HEK293 (cell line): ENCODE results near the gene KEAP1.

Source experiments
- CTCF ChIP-seq: fragments of 450-650 bp; formaldehyde crosslinking; IDR thresholded peaks from 2 replicates; pipeline ENCODE4 v1.5.1; 2016; ENCODE audit warnings: missing biosample characterization, missing genetic modification characterization
- HOXA7 ChIP-seq: sonication (generic); formaldehyde crosslinking; IDR thresholded peaks from 2 replicates; pipeline ENCODE4 v1.8.1; 2022; ENCODE audit warnings: missing genetic modification reagents, borderline replicate concordance
- KLF1 ChIP-seq: fragments of 450-650 bp; formaldehyde crosslinking; IDR thresholded peaks from 2 replicates; pipeline ENCODE4 v1.5.1; 2016; ENCODE audit warnings: missing biosample characterization, missing genetic modification characterization
- KLF9 ChIP-seq: fragments of 450-650 bp; formaldehyde crosslinking; IDR thresholded peaks from 2 replicates; pipeline ENCODE4 v1.5.1; 2016; ENCODE audit warnings: missing biosample characterization, missing genetic modification characterization, low read depth
- MEIS1 ChIP-seq: sonication (generic); formaldehyde crosslinking; IDR thresholded peaks from 2 replicates; pipeline ENCODE4 v1.8.1; 2022; ENCODE audit warnings: missing genetic modification reagents, mild to moderate bottlenecking, borderline replicate concordance
- YY2 ChIP-seq: fragments of 450-650 bp; formaldehyde crosslinking; IDR thresholded peaks from 2 replicates; pipeline ENCODE4 v1.5.1; 2016; ENCODE audit warnings: missing biosample characterization, missing genetic modification characterization
- ZBTB1 ChIP-seq: fragments of 450-650 bp; formaldehyde crosslinking; IDR thresholded peaks from 2 replicates; pipeline ENCODE4 v1.5.1; 2016; ENCODE audit warnings: missing biosample characterization, missing genetic modification characterization
- ZBTB11 ChIP-seq: fragments of 450-650 bp; formaldehyde crosslinking; conservative IDR thresholded peaks from 2 replicates; pipeline ENCODE4 v1.5.1; 2016; ENCODE audit warnings: low read depth, missing biosample characterization, missing genetic modification characterization
- ZBTB48 ChIP-seq: fragments of 450-650 bp; formaldehyde crosslinking; IDR thresholded peaks from 2 replicates; pipeline ENCODE4 v1.5.1; 2016; ENCODE audit warnings: missing biosample characterization, missing genetic modification characterization
- ZBTB7A ChIP-seq: fragments of 450-650 bp; formaldehyde crosslinking; IDR thresholded peaks from 2 replicates; pipeline ENCODE4 v1.5.1; 2016; ENCODE audit warnings: low read depth, missing biosample characterization, missing genetic modification characterization
- ZEB2 ChIP-seq: fragments of 450-650 bp; formaldehyde crosslinking; IDR thresholded peaks from 2 replicates; pipeline ENCODE4 v1.5.1; 2016; ENCODE audit warnings: missing biosample characterization, missing genetic modification characterization
- ZFP41 ChIP-seq: fragments of 450-650 bp; formaldehyde crosslinking; IDR thresholded peaks from 2 replicates; pipeline ENCODE4 v1.5.1; 2016; ENCODE audit warnings: missing biosample characterization, missing genetic modification characterization, borderline replicate concordance
- ZNF146 ChIP-seq: fragments of 450-650 bp; formaldehyde crosslinking; IDR thresholded peaks from 2 replicates; pipeline ENCODE4 v1.5.1; 2016; ENCODE audit warnings: missing biosample characterization, missing genetic modification characterization
- ZNF19 ChIP-seq: fragments of 450-650 bp; formaldehyde crosslinking; IDR thresholded peaks from 2 replicates; pipeline ENCODE4; 2016; ENCODE audit warnings: missing biosample characterization, missing genetic modification characterization, low read depth
- ZNF202 ChIP-seq: fragments of 450-650 bp; formaldehyde crosslinking; IDR thresholded peaks from 2 replicates; pipeline ENCODE4 v1.5.1; 2016; ENCODE audit warnings: missing biosample characterization, missing genetic modification characterization, borderline replicate concordance
- ZNF214 ChIP-seq: fragments of 450-650 bp; formaldehyde crosslinking; IDR thresholded peaks from 2 replicates; pipeline ENCODE4 v1.5.1; 2017; ENCODE audit warnings: missing biosample characterization, mild to moderate bottlenecking, missing genetic modification characterization, borderline replicate concordance
- ZNF223 ChIP-seq: fragments of 450-650 bp; formaldehyde crosslinking; IDR thresholded peaks from 2 replicates; pipeline ENCODE4 v1.5.1; 2016; ENCODE audit warnings: missing biosample characterization, missing genetic modification characterization
- ZNF239 ChIP-seq: fragments of 450-650 bp; formaldehyde crosslinking; IDR thresholded peaks from 2 replicates; pipeline ENCODE4 v1.5.1; 2016; ENCODE audit warnings: missing biosample characterization, missing genetic modification characterization
- ZNF391 ChIP-seq: fragments of 450-650 bp; formaldehyde crosslinking; IDR thresholded peaks from 2 replicates; pipeline ENCODE4 v1.5.1; 2016; ENCODE audit warnings: low read depth, missing biosample characterization, missing genetic modification characterization, borderline replicate concordance
- ZNF433 ChIP-seq: fragments of 450-650 bp; formaldehyde crosslinking; IDR thresholded peaks from 2 replicates; pipeline ENCODE4 v1.5.1; 2016; ENCODE audit warnings: missing biosample characterization, missing genetic modification characterization, low read depth
- ZNF449 ChIP-seq: fragments of 450-650 bp; formaldehyde crosslinking; IDR thresholded peaks from 2 replicates; pipeline ENCODE4 v1.5.1; 2017; ENCODE audit warnings: missing biosample characterization, mild to moderate bottlenecking, missing genetic modification characterization, moderate library complexity
- ZNF473 ChIP-seq: fragments of 450-650 bp; formaldehyde crosslinking; IDR thresholded peaks from 2 replicates; pipeline ENCODE4 v1.5.1; 2017; ENCODE audit warnings: missing biosample characterization, missing genetic modification characterization
- ZNF521 ChIP-seq: fragments of 450-650 bp; formaldehyde crosslinking; IDR thresholded peaks from 2 replicates; pipeline ENCODE4 v1.5.1; 2017; ENCODE audit warnings: missing biosample characterization, mild to moderate bottlenecking, missing genetic modification characterization
- ZNF544 ChIP-seq: fragments of 450-650 bp; formaldehyde crosslinking; IDR thresholded peaks from 2 replicates; pipeline ENCODE4 v1.5.0; 2017; ENCODE audit warnings: missing biosample characterization, missing genetic modification characterization
- ZSCAN30 ChIP-seq: fragments of 450-650 bp; IDR thresholded peaks from 2 replicates; pipeline ENCODE4 v1.5.1; 2018; ENCODE audit warnings: missing biosample characterization, mild to moderate bottlenecking, missing genetic modification characterization, moderate library complexity
- ZSCAN5A ChIP-seq: fragments of 450-650 bp; formaldehyde crosslinking; IDR thresholded peaks from 2 replicates; pipeline ENCODE4 v1.5.1; 2016; ENCODE audit warnings: missing biosample characterization, missing genetic modification characterization
- TF ChIP-seq, protein P1 (sequence below): fragments of 450-650 bp; formaldehyde crosslinking; IDR thresholded peaks from 2 replicates; pipeline ENCODE4 v1.5.1; 2016; ENCODE audit warnings: missing biosample characterization, missing genetic modification characterization
- TF ChIP-seq, protein P2 (sequence below): sonication (generic); formaldehyde crosslinking; IDR thresholded peaks from 2 replicates; pipeline ENCODE4 v1.8.1; 2022; ENCODE audit warnings: mild to moderate bottlenecking, moderate library complexity, missing genetic modification reagents

KEAP1 gene

GRCh38 chr19:10543420-10544241 is 40.5 kb upstream of the KEAP1 start, which contains the start of gene ATG4D (continued):
- TF ChIP-seq ZBTB11 (tag by site-specific recombination) (no peak), ZNF223 (tag by site-specific recombination) (no peak), ZFP41 (no peak), ZNF433 (tag by site-specific recombination) (no peak), KLF1 (tag by site-specific recombination) (peak; percentile 58), YY2 (tag by site-specific recombination) (peak; percentile 58; the same call in 1 of the 2 replicates), ZBTB1 (no peak), ZNF521 (no peak), ZSCAN5A (tag by site-specific recombination) (no peak), ZNF19 (no peak), ZEB2 (tag by site-specific recombination) (peak; percentile 74; the same call in 1 of the 2 replicates), ZNF239 (tag by site-specific recombination) (no peak), ZSCAN30 (tag by site-specific recombination) (no peak; the same call in 1 of the 2 replicates), ZNF202 (no peak), MEIS1 (CRISPR knock-in tag) (no peak; the same call in 1 of the 2 replicates), ZNF214 (no peak), HOXA7 (CRISPR knock-in tag) (no peak), ZBTB7A (tag by site-specific recombination) (no peak), ZNF473 (tag by site-specific recombination) (no peak), CTCF (tag by site-specific recombination) (no peak), ZNF391 (tag by site-specific recombination) (no peak), ZNF449 (no peak), KLF9 (tag by site-specific recombination) (peak; percentile 70), ZNF146 (tag by site-specific recombination) (no peak), ZBTB48 (tag by site-specific recombination) (no peak), ZNF544 (tag by site-specific recombination) (no peak)
- TF ChIP-seq, protein P1, sequence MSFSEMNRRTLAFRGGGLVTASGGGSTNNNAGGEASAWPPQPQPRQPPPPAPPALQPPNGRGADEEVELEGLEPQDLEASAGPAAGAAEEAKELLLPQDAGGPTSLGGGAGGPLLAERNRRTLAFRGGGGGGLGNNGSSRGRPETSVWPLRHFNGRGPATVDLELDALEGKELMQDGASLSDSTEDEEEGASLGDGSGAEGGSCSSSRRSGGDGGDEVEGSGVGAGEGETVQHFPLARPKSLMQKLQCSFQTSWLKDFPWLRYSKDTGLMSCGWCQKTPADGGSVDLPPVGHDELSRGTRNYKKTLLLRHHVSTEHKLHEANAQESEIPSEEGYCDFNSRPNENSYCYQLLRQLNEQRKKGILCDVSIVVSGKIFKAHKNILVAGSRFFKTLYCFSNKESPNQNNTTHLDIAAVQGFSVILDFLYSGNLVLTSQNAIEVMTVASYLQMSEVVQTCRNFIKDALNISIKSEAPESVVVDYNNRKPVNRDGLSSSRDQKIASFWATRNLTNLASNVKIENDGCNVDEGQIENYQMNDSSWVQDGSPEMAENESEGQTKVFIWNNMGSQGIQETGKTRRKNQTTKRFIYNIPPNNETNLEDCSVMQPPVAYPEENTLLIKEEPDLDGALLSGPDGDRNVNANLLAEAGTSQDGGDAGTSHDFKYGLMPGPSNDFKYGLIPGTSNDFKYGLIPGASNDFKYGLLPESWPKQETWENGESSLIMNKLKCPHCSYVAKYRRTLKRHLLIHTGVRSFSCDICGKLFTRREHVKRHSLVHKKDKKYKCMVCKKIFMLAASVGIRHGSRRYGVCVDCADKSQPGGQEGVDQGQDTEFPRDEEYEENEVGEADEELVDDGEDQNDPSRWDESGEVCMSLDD (tag by site-specific recombination), result 0 out of 2 replicates have a peak, but pooled peaks have one; percentile 67
- TF ChIP-seq, protein P2, sequence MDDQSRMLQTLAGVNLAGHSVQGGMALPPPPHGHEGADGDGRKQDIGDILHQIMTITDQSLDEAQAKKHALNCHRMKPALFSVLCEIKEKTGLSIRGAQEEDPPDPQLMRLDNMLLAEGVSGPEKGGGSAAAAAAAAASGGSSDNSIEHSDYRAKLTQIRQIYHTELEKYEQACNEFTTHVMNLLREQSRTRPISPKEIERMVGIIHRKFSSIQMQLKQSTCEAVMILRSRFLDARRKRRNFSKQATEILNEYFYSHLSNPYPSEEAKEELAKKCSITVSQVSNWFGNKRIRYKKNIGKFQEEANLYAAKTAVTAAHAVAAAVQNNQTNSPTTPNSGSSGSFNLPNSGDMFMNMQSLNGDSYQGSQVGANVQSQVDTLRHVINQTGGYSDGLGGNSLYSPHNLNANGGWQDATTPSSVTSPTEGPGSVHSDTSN, result peak; percentile 66
